ENCODE measurements around the gene RAB42. TPM values are rescaled to one million over a fixed set of nuclear protein-coding genes. Genes with fewer than 3 reads are reported as not detected.
"Not testable (repeated sequence)": the region's sequence is repeated elsewhere in the genome, so short reads cannot be mapped to it uniquely, and the experiment has no call there.

The RAB42 gene
- total and polyA plus RNA-seq, 10 donors, result 1.9 to 18.9 (median 8.5) TPM

DNA sequence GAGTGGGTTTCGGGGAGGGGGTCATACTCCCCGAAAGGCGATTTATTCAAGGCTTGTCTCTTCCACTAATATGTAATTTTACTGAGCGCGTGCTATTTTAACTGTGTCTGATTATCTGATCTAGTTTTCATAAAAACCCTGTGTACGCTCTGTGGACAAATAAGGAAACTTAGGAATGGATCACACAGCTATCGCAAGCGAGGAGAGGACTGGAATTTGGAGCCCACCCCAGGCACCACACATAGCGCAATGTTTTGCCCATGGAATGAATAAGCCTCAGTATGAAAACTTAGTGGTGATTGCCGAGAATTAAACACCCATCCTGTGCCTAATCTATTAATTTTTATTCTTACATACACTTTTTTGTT is 9.8 kb upstream of the RAB42 start:
- H3K27ac ChIP-seq, result peak overlapping the region; percentile 77 to 94 (median 91)
- H3K9me3 ChIP-seq, result no peaks in the 10 kb centered on the region
- peaks cover 0 to 34% (median 30%) of the 10 kb centered on the region in 6 donors for H3K36me3 ChIP-seq
- H3K4me1 ChIP-seq, result peaks cover 22 to 54% (median 40%) of the 10 kb centered on the region in 6 donors
- 1 to 4% (median 1%) methylated on average over 10 of the region's 10 CpGs for WGBS, 5 donors
- H3K27me3 ChIP-seq (replicated peaks in 1 of 7), result no peaks in the 10 kb centered on the region
- TF ChIP-seq POLR2AphosphoS5 (IDR thresholded peaks at IDR 0.05) (no peak), POLR2A (IDR thresholded peaks at IDR 0.05) (no peak)
- TF ChIP-seq, protein P1, sequence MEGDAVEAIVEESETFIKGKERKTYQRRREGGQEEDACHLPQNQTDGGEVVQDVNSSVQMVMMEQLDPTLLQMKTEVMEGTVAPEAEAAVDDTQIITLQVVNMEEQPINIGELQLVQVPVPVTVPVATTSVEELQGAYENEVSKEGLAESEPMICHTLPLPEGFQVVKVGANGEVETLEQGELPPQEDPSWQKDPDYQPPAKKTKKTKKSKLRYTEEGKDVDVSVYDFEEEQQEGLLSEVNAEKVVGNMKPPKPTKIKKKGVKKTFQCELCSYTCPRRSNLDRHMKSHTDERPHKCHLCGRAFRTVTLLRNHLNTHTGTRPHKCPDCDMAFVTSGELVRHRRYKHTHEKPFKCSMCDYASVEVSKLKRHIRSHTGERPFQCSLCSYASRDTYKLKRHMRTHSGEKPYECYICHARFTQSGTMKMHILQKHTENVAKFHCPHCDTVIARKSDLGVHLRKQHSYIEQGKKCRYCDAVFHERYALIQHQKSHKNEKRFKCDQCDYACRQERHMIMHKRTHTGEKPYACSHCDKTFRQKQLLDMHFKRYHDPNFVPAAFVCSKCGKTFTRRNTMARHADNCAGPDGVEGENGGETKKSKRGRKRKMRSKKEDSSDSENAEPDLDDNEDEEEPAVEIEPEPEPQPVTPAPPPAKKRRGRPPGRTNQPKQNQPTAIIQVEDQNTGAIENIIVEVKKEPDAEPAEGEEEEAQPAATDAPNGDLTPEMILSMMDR (IDR thresholded peaks at IDR 0.05 in 8 of 11, conservative IDR thresholded peaks at IDR 0.05 in 3 of 11), result no peak
- H3K4me3 ChIP-seq, result peak overlapping the region; percentile 72 to 94 (median 92)
- DNase-seq, result no peak
- intact Hi-C loops (cut with DNase I; ENCODE audit: low total_unique reads), result loop anchor here (5.0 kb wide), 1 partner anchor 75 kb away; the partner anchor contains the start of gene RCC1

DNA sequence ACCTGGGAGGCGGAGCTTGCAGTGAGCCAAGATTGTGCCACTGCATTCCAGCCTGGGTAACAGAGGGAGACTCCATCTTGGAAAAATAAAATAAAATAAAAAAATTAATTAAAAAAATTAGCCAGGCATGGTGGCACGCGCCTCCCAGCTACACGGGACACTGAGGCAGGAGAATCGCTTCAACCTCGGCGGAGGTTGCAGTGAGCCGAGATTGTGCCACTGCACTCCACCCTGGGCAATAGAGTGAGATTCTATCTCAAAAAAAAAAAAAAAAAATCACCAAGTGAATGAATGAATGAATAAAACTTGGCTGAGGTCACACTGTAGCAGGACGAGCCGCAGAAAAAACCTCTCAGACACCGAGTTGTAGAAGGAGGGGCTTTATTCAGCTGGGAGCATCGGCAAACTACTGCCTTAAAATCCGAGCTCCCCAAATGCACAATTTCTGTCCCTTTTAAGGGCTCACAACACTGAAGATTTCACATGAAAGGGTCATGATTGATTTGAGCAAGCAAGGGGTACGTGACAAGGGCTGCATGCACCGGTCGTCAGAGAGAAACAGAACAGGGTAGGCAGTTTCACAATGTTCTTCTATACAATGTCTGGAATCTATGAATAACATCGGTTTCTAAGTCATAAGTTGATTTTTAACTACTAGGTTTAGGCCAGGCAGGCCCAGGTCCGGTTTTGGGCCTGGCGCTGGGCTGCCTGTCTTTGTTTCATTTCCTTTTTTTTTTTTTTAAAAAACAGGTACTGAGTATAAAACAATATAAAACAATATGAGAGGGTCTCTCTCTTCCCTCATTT is 5.3 kb upstream of the RAB42 start:
- H3K4me3 ChIP-seq; intact Hi-C loops (cut with DNase I; ENCODE audit: low total_unique reads); H3K36me3 ChIP-seq; H3K27me3 ChIP-seq (replicated peaks in 1 of 7); DNase-seq; H3K9me3 ChIP-seq: not testable (repeated sequence)
- WGBS, 5 donors, result 84 to 91% (median 89%) methylated on average over 19 of the region's 19 CpGs
- Histone ChIP-seq H3K27ac (peak overlapping the region in 4 of 8 donors; percentile 8 to 54 (median 33)), H3K4me1 (peaks cover 7 to 33% (median 13%) of the 10 kb centered on the region in 6 donors)

DNA sequence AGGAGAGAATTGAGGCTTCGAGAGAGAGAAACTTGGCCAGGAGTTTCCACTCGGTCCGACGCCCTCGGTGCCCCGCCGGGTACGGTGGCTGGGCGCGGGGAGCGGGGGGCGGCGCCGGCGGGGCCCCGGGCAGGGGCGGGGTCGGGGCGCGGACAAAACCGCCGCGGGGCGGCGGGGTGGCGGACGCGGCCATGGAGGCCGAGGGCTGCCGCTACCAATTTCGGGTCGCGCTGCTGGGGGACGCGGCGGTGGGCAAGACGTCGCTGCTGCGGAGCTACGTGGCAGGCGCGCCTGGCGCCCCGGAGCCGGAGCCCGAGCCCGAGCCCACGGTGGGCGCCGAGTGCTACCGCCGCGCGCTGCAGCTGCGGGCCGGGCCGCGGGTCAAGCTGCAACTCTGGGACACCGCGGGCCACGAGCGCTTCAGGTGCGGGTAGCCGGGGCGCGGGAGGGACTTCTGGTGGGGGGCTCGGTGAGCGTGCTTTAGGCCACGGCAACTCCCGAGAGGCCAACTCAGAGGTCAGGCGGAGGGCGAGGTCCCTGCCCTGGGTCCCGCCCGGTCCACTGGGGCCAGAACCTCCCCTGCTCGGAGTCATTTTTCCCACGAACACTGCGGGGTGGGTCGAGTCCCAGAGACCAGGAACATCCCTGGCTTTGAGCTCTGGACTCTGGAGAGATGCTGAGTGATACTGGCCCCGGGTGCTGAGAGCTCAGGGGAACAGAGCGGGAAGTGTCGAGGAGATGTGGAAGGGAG is 431 bp downstream of the RAB42 start:
- Histone ChIP-seq H3K36me3 (no peaks in the 10 kb centered on the region), H3K4me1 (peaks cover 0 to 32% (median 12%) of the 10 kb centered on the region in 6 donors), H3K27me3 (replicated peaks in 1 of 7) (peaks cover 0 to 15% (median 0%) of the 10 kb centered on the region in 7 donors), H3K4me3 (peak overlapping the region; percentile 14 to 76 (median 42)), H3K27ac (peak overlapping the region in 3 of 8 donors; percentile 18 to 34 (median 31)), H3K9me3 (no peaks in the 10 kb centered on the region)
- WGBS, 5 donors, result 5 to 21% (median 5%) methylated on average over 12 to 81 of the region's 81 CpGs
- peak; percentile 77 for DNase-seq
- TF ChIP-seq POLR2AphosphoS5 (IDR thresholded peaks at IDR 0.05) (no peak), POLR2A (IDR thresholded peaks at IDR 0.05) (no peak)
- TF ChIP-seq, protein P1 (IDR thresholded peaks at IDR 0.05 in 8 of 11, conservative IDR thresholded peaks at IDR 0.05 in 3 of 11), result no peak
- intact Hi-C loops (cut with DNase I; ENCODE audit: low total_unique reads), result no loop called here

DNA sequence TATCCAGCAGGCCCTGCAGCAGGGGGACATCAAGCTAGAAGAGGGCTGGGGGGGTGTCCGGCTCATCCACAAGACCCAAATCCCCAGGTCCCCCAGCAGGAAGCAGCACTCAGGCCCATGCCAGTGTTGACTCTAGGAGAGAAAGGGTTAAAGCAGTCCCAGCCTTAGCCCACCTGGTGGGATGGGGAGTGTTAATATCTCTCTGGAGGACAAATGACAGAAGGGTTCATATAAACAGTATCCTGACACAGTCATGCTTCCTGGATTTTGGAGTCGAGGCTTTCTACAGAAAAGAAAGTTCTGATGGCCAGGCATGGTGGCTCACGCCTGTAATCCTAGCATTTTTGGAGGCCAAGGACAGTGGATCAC is 1.9 kb downstream of the RAB42 start:
- H3K9me3 ChIP-seq; DNase-seq; H3K4me3 ChIP-seq; intact Hi-C loops (cut with DNase I; ENCODE audit: low total_unique reads); H3K27ac ChIP-seq; H3K36me3 ChIP-seq: not testable (repeated sequence)
- peaks cover 0 to 15% (median 0%) of the 10 kb centered on the region in 7 donors for H3K27me3 ChIP-seq (replicated peaks in 1 of 7)
- WGBS, 5 donors, result 83 to 91% (median 87%) methylated on average over 2 to 3 of the region's 3 CpGs
- peaks cover 0 to 32% (median 12%) of the 10 kb centered on the region in 6 donors for H3K4me1 ChIP-seq

DNA sequence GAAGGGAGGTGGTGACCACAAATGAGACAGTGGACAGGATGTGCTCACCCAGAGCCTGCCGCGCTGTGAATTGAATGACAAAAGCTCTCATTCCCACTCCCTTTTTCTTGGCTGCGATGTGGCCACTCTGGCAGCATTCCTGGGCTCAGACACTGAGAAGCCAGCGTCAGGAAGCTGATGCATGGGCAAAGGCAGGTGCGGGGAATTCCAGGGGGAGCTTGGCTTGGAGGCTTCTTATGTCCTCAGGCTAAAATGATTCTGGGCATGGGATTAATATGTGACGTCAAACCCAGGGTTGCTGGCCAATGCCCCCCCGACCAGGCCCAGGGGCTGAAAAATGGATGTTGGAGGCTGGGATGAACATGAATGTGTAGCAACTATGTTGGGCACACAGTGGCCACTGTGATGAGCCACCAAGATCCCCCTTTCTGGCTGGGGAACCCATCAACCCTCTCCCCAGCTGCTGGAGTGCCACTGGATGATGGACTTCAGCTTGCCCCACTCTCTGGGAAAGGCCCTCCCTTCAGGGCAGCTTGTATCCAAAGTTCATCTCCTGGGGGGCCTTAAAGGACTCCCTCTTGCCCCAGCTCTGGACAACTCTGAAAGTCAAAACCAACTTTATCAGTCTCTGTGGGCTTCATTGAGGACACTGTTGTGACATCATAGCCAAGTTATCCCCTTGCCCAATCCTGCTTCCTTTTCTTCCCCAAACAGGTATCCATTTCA is 2.8 kb downstream of the RAB42 start:
- H3K4me3 ChIP-seq; H3K9me3 ChIP-seq; intact Hi-C loops (cut with DNase I; ENCODE audit: low total_unique reads); H3K27ac ChIP-seq; DNase-seq; H3K36me3 ChIP-seq: not testable (repeated sequence)
- Histone ChIP-seq H3K27me3 (replicated peaks in 1 of 7) (peaks cover 0 to 15% (median 0%) of the 10 kb centered on the region in 7 donors), H3K4me1 (peaks cover 0 to 31% (median 12%) of the 10 kb centered on the region in 6 donors)
- WGBS, 5 donors, result 81 to 96% (median 93%) methylated on average over 7 of the region's 7 CpGs

Measured in spleen (tissue), 11 donors.